Inflammatory macrophage treated with lipopolysaccharide for 4 hours (primary cell): ENCODE measurements around the gene LONRF3.
A peak's percentile ranks its signal among the peaks of the same experiment; 100 is the strongest.

Experiments
- DNase-seq: peaks from one replicate; pipeline ENCODE4 v3.0.0-alpha.2; 2020

Gene LONRF3

GRCh38 chrX:118974088-118974907, at the start of gene LONRF3:
Gene LONRF3, plus strand, starts transcription at chrX:118974618. Its CDS starts 163 bp downstream, at chrX:118974781.
- DNase-seq = peak; percentile 85

- no peak for DNase-seq
These were observed 46.3 kb upstream of the LONRF3 start for GRCh38 chrX:118928151-118928550.

GRCh38 chrX:118935352-118935751, 39.1 kb upstream of the LONRF3 start:
- DNase-seq = peak; percentile 1

GRCh38 chrX:118941147-118941546, 33.3 kb upstream of the LONRF3 start:
- no peak for DNase-seq

- DNase-seq = no peak
These were observed 31.3 kb upstream of the LONRF3 start for GRCh38 chrX:118943102-118943501.

- DNase-seq = no peak
These were observed 28.5 kb upstream of the LONRF3 start for GRCh38 chrX:118945921-118946320.

GRCh38 chrX:118948270-118948669, 26.1 kb upstream of the LONRF3 start:
- no peak for DNase-seq

- no peak for DNase-seq
These were observed 12.4 kb upstream of the LONRF3 start for GRCh38 chrX:118961866-118962560.

GRCh38 chrX:118963159-118963558, 11.3 kb upstream of the LONRF3 start:
- DNase-seq = no peak

- no peak for DNase-seq
These were observed 10.2 kb upstream of the LONRF3 start for GRCh38 chrX:118964252-118964651.

- no peak for DNase-seq
These were observed 9.0 kb upstream of the LONRF3 start for GRCh38 chrX:118965395-118965794.

GRCh38 chrX:118968031-118968430, 6.4 kb upstream of the LONRF3 start:
- DNase-seq = no peak

GRCh38 chrX:118971552-118971951, 2.9 kb upstream of the LONRF3 start:
- no peak for DNase-seq

GRCh38 chrX:118973389-118974087, 880 bp upstream of the LONRF3 start:
- peak; percentile 15 for DNase-seq

- DNase-seq = peak; percentile 45
These were observed 672 bp downstream of the LONRF3 start for GRCh38 chrX:118974908-118975671.

GRCh38 chrX:118975831-118976598, 1.6 kb downstream of the LONRF3 start:
- DNase-seq = peak; percentile 84

- DNase-seq = peak; percentile 50
These were observed 2.4 kb downstream of the LONRF3 start for GRCh38 chrX:118976599-118977340.

GRCh38 chrX:118977424-118977823, 3.0 kb downstream of the LONRF3 start:
- no peak for DNase-seq

GRCh38 chrX:118978451-118978850, 4.0 kb downstream of the LONRF3 start:
- peak; percentile 63 for DNase-seq

- peak; percentile 72 for DNase-seq
These were observed 6.3 kb downstream of the LONRF3 start for GRCh38 chrX:118980761-118981160.

GRCh38 chrX:118983513-118983912, 9.1 kb downstream of the LONRF3 start:
- DNase-seq = no peak
